ENCODE results near the gene DENND2A. TPM values are rescaled to one million over a fixed set of nuclear protein-coding genes. Genes with fewer than 3 reads are reported as not detected.

DENND2A gene
- total RNA-seq, 1 donor from 2014 or later: 10.8 TPM

- Histone ChIP-seq H3K36me3 (no peaks in the 10 kb centered on the region), H3K27ac (replicated peaks) (peak overlapping the region; percentile 78), H3K4me1 (peaks cover 74% of the 10 kb centered on the region), H3K9me3 (replicated peaks) (no peaks in the 10 kb centered on the region), H3K27me3 (ENCODE audit: low read depth) (no peaks in the 10 kb centered on the region), H3K4me3 (no peak overlapping the region)
- DNase-seq: peak; percentile 85
- TF ChIP-seq CTCF (IDR thresholded peaks at IDR 0.05; ENCODE audit: borderline replicate concordance): no peak
- intact Hi-C loops (cut with micrococcal nuclease): no loop called here
Observed at GRCh38 chr7:140607441-140607989, 33.1 kb downstream of the DENND2A start.

- Histone ChIP-seq H3K27me3 (ENCODE audit: low read depth) (no peaks in the 10 kb centered on the region), H3K27ac (replicated peaks) (peak overlapping the region; percentile 78), H3K4me3 (no peak overlapping the region), H3K9me3 (replicated peaks) (no peaks in the 10 kb centered on the region), H3K36me3 (peaks cover 15% of the 10 kb centered on the region), H3K4me1 (peaks cover 70% of the 10 kb centered on the region)
- no peak for TF ChIP-seq CTCF (IDR thresholded peaks at IDR 0.05; ENCODE audit: borderline replicate concordance)
- intact Hi-C loops (cut with micrococcal nuclease): no loop called here
- DNase-seq: no peak
Observed at GRCh38 chr7:140605337-140605736, 35.3 kb downstream of the DENND2A start.

GRCh38 chr7:140604760-140605159, 35.9 kb downstream of the DENND2A start:
- Histone ChIP-seq H3K9me3 (replicated peaks) (no peaks in the 10 kb centered on the region), H3K4me1 (peaks cover 64% of the 10 kb centered on the region), H3K27me3 (ENCODE audit: low read depth) (no peaks in the 10 kb centered on the region), H3K27ac (replicated peaks) (peak overlapping the region; percentile 78), H3K36me3 (peaks cover 15% of the 10 kb centered on the region), H3K4me3 (no peak overlapping the region)
- intact Hi-C loops (cut with micrococcal nuclease): no loop called here
- no peak for TF ChIP-seq CTCF (IDR thresholded peaks at IDR 0.05; ENCODE audit: borderline replicate concordance)
- DNase-seq: no peak

- intact Hi-C loops (cut with micrococcal nuclease): no loop called here
- TF ChIP-seq CTCF (IDR thresholded peaks at IDR 0.05; ENCODE audit: borderline replicate concordance): no peak
- Histone ChIP-seq H3K4me3 (no peak overlapping the region), H3K27ac (replicated peaks) (no peak overlapping the region), H3K4me1 (peaks cover 58% of the 10 kb centered on the region), H3K27me3 (ENCODE audit: low read depth) (no peaks in the 10 kb centered on the region), H3K9me3 (replicated peaks) (no peaks in the 10 kb centered on the region), H3K36me3 (peaks cover 15% of the 10 kb centered on the region)
- DNase-seq: no peak
Observed at GRCh38 chr7:140604076-140604475, 36.5 kb downstream of the DENND2A start.

- TF ChIP-seq CTCF (IDR thresholded peaks at IDR 0.05; ENCODE audit: borderline replicate concordance): no peak
- peak overlapping the region; percentile 55 for H3K27ac ChIP-seq (replicated peaks)
- DNase-seq: no peak
- intact Hi-C loops (cut with micrococcal nuclease): no loop called here
- H3K27me3 ChIP-seq (ENCODE audit: low read depth): no peaks in the 10 kb centered on the region
- peaks cover 45% of the 10 kb centered on the region for H3K4me1 ChIP-seq
- H3K36me3 ChIP-seq: peaks cover 15% of the 10 kb centered on the region
- no peak overlapping the region for H3K4me3 ChIP-seq
- H3K9me3 ChIP-seq (replicated peaks): no peaks in the 10 kb centered on the region
Observed at GRCh38 chr7:140601566-140602174, 38.9 kb downstream of the DENND2A start.

Measured in left ventricle myocardium inferior (tissue), 1 donor.